ENCODE data around the gene CDCP2.

- TF ChIP-seq, protein P1, sequence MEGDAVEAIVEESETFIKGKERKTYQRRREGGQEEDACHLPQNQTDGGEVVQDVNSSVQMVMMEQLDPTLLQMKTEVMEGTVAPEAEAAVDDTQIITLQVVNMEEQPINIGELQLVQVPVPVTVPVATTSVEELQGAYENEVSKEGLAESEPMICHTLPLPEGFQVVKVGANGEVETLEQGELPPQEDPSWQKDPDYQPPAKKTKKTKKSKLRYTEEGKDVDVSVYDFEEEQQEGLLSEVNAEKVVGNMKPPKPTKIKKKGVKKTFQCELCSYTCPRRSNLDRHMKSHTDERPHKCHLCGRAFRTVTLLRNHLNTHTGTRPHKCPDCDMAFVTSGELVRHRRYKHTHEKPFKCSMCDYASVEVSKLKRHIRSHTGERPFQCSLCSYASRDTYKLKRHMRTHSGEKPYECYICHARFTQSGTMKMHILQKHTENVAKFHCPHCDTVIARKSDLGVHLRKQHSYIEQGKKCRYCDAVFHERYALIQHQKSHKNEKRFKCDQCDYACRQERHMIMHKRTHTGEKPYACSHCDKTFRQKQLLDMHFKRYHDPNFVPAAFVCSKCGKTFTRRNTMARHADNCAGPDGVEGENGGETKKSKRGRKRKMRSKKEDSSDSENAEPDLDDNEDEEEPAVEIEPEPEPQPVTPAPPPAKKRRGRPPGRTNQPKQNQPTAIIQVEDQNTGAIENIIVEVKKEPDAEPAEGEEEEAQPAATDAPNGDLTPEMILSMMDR (IDR thresholded peaks at IDR 0.05; ENCODE audit: poor library complexity) = no peak
- no peak for TF ChIP-seq EZH2 (IDR thresholded peaks at IDR 0.05; ENCODE audit: borderline replicate concordance)
Observed at GRCh38 chr1:54199765-54200518, 47.1 kb upstream of the CDCP2 start, which contains the start of the genes CYB5RL and MRPL37.

Measured in hepatocyte (in vitro differentiated cells).